MM.1S (cell line): ENCODE measurements around the gene IL11.

ENCODE experiments used
- EZH2 ChIP-seq: fragments of 300-600 bp; sonication (generic); optimal IDR thresholded peaks from 2 replicates; pipeline ENCODE3; 2017; ENCODE audit warnings: low read depth, mild to moderate bottlenecking, antibody characterized with exemption, low read length, mixed read lengths
- EZH2phosphoT487 ChIP-seq: fragments of 300-600 bp; sonication (generic); IDR thresholded peaks from 2 replicates; pipeline ENCODE4 v1.6.1; 2018; ENCODE audit warnings: antibody characterized with exemption, low read length
- TF ChIP-seq, protein P1 (sequence below): fragments of 300-600 bp; sonication (generic); IDR thresholded peaks from 2 replicates; pipeline ENCODE4 v1.5.1; 2016; ENCODE audit warnings: antibody characterized with exemption, low read length, mixed read lengths

DNA sequence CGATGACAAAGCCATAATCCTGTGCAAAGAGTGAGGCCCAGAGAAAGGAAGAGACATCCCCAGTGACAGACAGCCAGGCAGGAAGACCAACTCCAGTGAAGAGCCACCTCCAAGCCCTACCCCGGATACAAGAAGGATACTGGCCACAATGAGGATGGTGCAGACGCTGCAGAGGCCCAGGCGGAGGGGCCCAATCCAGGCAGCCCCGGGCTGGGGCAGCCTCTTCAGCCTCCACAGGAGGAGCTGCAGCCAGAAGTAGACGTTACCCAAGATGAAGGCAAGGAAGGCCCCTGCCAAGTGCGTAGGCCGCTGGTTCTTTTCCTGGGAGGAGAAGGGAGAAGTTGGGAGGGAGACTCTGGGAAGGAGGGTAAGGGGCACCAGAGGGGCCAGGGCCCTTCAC, 53.6 kb downstream of the IL11 start:
- TF ChIP-seq, protein P1, sequence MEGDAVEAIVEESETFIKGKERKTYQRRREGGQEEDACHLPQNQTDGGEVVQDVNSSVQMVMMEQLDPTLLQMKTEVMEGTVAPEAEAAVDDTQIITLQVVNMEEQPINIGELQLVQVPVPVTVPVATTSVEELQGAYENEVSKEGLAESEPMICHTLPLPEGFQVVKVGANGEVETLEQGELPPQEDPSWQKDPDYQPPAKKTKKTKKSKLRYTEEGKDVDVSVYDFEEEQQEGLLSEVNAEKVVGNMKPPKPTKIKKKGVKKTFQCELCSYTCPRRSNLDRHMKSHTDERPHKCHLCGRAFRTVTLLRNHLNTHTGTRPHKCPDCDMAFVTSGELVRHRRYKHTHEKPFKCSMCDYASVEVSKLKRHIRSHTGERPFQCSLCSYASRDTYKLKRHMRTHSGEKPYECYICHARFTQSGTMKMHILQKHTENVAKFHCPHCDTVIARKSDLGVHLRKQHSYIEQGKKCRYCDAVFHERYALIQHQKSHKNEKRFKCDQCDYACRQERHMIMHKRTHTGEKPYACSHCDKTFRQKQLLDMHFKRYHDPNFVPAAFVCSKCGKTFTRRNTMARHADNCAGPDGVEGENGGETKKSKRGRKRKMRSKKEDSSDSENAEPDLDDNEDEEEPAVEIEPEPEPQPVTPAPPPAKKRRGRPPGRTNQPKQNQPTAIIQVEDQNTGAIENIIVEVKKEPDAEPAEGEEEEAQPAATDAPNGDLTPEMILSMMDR: no peak
- no peak for TF ChIP-seq EZH2
- no peak for TF ChIP-seq EZH2phosphoT487
